Stimulated activated CD8-positive, alpha-beta memory T cell treated with anti-CD3 and anti-CD28 coated beads, Interleukin-4, amount 100 ng/mL, for 1 hour (primary cell): ENCODE measurements around the gene POLR2J3.
"Not testable (repeated sequence)": the region's sequence is repeated elsewhere in the genome, so short reads cannot be mapped to it uniquely, and the experiment has no call there.

Source experiments
- DNase-seq, 2 donors: peaks; one replicate each; pipeline ENCODE4 v3.0.0-alpha.2; 2020; ENCODE audit warnings: low read depth in 2 of 2, low spot score in 1 of 2

POLR2J3 gene

GRCh38 chr7:102527182-102527581 is 45.2 kb downstream of the POLR2J3 start:
- not testable (repeated sequence) for DNase-seq

DNA sequence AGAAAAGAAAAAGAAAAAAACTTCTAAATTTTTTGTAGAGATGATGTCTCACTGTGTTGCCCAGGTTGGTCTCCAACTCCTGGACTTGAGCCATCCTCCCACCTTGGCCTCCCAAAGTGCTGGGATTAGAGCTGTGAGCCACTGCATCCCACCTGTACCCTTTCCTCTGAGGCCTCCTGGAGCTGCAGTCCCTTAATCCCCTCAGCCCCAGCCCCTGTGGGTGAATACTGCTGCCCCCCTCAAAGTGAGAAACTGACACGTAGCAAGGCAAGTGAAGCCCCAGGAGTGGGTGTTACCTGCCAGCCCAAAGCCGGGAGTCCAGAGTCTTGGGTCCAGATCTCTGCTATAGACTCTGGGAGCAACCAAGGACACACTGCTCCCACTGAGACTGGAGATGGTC is 47.6 kb downstream of the POLR2J3 start:
- DNase-seq, result not testable (repeated sequence)

GRCh38 chr7:102520797-102521196 is 51.6 kb downstream of the POLR2J3 start:
- DNase-seq, result not testable (repeated sequence)

DNA sequence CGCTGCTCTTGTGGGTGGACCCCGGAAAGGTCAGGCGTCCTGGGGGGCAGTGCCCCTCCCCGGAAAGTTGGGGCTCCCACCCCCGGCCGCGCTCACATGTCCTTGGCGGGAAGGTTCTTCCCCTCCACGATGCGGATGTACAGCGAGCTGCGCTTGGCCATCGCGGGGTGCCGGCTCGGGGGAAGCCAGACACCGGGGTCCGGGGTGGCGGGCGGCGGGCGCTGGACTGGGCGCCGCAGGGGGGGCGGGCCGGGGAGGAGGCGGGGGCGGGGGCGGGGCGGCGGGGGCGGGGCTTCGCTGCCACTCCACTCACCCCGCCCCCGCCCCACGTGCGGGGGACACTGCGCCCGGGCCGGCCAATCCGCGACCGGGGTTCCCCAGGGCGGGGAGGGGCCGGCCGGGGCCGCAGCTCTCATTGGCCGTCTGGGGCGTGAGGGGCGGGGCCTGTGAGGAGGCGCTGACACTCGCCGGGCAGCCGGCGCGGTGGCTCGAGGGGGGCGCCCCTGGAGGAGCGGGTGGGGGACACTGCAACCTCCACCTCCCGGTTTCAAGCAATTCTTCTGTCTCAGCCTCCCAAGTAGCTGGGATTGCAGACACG is 54.7 kb downstream of the POLR2J3 start, which contains the start of gene RASA4B:
RASA4B (minus strand) TSS at position 228 of the 598 bp plus-strand sequence; CDS start at position 161, 67 bp downstream.
- not testable (repeated sequence) for DNase-seq
